M059J (cell line): Measurements from ENCODE around the gene CARD19. TPM values are rescaled to one million over a fixed set of nuclear protein-coding genes. Genes with fewer than 3 reads are reported as not detected.
"Not testable (repeated sequence)": the region's sequence is repeated elsewhere in the genome, so short reads cannot be mapped to it uniquely, and the experiment has no call there.

Source experiments
- DNase-seq: peaks from one replicate; pipeline ENCODE4 v3.0.0-alpha.2; 2012; ENCODE audit warnings: low read depth
- total RNA-seq: library from RNA; depleted of rRNA; stranded (reverse); fragments of >200 nt; shearing (Covaris generic); gene quantifications from 2 replicates; pipeline ENCODE4 v1.2.3, GENCODE V29; 2014

The CARD19 gene
- total RNA-seq, 1 experiment from 2014 or later, result 88.4 TPM

- no peak for DNase-seq
These were observed 35.7 kb downstream of the CARD19 start for GRCh38 chr9:93131599-93132286.

DNA sequence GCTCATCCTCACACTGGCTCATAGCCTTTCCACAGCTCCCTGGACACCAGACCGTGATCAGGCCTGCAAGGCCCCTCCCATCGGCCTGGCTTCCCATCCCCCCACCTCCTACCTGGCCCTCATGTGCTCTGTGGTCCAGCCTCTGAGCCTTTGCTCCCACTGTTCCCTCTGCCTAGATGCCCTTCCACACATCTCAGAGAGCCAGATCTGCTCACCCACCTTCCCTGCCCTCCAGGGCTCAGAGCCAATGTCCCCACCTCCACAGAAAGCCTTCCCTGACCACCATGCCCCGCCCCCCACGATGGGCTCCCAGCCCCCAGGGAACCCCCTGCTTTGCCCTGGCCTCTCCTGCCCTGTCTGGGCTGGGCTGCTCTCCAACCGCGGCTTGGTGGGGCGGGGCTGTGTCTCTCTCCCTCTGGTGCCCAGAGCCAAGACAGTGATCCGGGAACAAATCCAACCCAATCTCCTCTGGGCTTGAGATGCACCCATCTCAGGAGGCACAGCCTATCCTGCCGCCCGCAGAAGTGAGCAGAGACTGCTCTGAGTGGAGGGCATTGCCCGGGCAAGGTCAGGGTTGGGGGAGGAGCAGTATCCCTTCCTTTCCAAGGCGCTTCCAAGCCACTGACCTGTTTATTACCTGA, 36.4 kb downstream of the CARD19 start:
- DNase-seq, result peak; percentile 87

- peak; percentile 87 for DNase-seq
These were observed 37.1 kb downstream of the CARD19 start for GRCh38 chr9:93132946-93133680.

- DNase-seq, result peak; percentile 90
These were observed 37.6 kb downstream of the CARD19 start for GRCh38 chr9:93133681-93134014.

DNA sequence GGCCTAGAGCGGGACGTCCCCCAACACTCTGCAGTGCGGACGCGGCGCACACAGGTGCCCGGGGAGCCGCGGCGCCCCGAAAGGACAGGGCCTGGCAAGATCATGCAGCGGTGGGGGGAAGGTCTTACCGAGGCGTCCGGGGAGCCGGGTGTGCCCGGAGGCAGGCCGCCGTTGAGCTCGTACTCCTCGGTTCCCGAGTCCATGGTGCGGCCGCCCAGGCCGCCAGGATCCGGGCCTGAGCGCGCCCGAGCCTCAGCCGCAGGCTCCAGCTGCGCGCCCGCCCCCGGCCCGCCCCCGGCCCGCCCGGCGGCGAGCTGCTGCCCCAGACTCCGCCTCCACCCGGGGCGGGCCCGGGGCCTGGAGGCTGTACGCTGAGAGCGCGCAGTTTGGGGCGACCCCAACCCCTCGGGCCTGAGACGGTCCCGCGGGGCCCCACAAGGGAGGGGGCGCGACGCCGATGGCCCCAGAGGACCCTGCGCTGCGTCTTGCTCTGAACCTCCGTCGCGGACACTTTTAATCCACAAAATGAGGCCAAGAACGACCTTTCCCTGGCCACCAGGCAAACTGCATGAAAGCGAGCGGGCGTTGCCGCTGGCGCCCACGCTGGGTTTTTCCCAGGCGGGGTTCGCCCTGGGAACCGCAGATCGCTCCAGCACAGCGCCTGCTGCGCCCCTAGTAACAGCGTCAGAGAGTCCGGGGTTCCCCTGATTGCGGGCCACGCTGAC, 38.2 kb downstream of the CARD19 start, which contains the start of gene NINJ1:
TSS of gene NINJ1 (minus strand) at position 237 of the 725 bp plus-strand sequence. CDS start at position 203, 34 bp downstream.
- DNase-seq, result peak; percentile 71

DNA sequence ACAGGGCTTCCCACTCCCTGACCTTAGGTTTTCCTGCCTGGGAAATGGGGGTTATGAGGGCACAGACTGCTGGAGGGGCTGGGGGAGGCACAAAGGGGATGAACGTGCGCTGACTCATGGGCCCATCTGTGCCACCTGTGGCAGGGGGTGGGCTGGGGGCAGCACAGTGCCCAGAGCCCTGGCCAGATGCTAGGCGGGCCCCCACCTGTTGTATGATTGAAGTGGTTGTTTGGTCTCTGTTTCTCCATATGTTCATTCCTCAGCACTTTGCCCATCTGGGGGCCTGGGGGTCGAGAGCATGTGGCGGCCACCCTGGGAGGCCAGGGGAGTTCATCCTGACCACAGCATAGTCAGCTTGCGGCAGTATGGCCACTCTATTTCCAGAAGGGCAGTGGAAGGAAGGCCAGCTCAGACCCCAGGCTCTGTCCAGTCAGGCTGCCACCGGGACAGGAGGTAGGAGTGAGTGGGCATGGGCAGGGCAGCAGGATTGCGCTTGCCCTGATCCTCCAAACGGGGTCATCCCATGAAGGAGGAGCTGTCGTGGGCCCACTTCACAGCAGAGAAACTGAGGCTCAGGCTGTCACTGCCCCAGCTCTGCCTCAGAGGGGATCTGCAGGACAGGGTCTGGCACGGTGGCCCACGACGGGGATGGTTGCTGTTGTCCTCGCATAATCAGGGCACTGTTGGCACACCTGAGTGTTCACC, 38.9 kb downstream of the CARD19 start:
- no peak for DNase-seq

- no peak for DNase-seq
These were observed 40.0 kb downstream of the CARD19 start for GRCh38 chr9:93136011-93136440.

- DNase-seq, result no peak
These were observed 41.3 kb downstream of the CARD19 start for GRCh38 chr9:93137362-93137761.

DNA sequence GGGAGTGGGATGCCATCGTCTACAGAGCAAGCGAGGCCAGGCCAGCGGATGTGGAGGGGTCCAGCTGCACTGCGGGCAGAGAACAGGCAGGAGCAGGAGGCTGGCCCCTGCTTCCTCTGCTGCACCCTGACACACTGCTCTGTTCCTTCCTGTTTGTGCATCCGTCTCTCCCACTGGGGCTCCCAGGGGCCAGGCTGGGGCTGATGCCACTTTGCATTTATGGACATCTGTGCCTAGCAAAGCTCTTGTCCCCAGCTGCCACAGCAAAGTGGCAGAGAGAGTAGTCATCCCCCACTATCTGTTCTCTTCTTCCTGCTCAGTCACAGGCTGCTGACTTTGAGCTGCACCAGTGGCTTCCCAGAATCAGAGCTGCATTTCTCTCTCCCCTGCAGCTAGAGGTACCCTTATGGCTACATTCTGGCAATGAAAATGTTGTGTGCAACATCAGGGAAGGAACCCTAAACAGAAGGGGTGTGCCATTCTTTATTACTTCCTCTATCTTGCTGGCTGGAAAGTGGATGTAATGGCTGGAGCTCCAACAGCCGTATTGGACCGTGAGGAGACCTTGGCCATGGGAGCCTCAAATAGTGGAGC, 42.3 kb downstream of the CARD19 start:
- DNase-seq, result no peak

- peak; percentile 84 for DNase-seq
These were observed 43.6 kb downstream of the CARD19 start for GRCh38 chr9:93139365-93140182.

GRCh38 chr9:93141771-93142483, 45.9 kb downstream of the CARD19 start:
- DNase-seq, result no peak

DNA sequence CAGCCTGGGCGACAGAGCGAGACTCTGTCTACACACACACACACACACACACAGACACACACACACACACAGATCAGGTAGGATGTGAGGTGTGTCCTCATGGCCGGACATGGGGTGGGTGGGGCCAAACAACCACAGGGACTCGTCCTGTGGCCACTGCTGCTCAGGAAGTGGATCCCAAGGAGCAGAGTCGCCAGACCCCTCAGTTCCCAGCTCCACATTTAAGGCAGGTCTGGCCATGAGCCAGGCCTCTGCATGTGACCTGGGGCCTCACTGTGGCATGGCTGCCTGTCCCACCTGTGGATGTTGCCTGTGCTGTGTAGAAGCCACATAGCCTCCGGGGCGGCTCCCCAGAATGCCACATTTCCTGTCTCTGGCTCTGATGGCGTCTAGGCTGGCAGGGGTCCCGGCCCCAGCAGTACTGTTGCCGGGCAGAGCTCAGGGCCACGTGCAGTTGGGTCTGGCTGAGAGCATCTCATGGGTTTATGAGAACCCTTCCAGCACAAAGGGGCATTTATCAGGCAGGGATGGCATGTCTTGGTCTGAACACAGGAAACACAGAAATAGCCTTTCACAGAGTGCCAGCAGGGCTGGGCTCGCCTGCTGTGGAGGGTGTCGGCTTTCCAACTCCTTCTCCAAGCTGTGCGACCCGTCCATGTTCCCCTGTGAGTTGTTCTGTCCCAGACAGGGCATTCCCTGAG, 48.0 kb downstream of the CARD19 start:
- DNase-seq, result peak; percentile 64

DNA sequence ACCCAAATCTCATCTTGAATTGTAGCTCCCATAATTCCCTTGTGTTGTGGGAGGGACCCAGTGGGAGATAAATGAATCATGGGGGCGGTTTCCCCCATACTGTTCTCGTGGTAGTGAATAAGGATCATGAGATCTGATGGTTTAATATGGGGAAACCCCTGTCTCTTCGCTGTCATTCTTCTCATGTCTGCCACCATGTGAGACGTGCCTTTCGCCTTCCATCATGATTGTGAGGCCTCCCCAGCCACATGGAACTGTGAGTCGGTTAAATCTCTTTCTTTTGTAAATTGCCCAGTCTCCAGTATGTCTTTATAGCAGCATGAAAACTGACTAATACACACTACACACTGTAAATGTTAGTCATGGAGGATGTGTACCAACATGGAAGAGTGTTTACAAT, 50.7 kb downstream of the CARD19 start:
- not testable (repeated sequence) for DNase-seq

DNA sequence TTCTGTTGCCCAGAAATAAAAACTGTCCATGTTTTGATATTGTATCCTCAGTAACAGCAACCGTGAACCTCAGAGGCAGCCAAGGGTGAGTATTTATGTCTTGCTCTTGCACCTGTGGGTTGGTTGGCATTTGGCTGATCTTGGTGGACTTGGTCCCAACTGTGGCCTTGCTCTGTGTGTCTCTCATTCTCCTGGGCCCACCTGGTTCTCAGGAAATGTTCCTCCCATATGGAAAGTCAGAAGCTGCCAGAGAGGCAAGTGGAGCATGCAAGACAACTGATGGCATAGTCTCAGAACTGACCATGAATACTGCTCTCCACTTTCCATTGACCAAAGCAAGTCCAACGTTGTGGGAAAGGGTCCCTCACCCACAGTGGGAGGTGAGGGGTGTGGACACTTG, 51.6 kb downstream of the CARD19 start:
- no peak for DNase-seq

DNA sequence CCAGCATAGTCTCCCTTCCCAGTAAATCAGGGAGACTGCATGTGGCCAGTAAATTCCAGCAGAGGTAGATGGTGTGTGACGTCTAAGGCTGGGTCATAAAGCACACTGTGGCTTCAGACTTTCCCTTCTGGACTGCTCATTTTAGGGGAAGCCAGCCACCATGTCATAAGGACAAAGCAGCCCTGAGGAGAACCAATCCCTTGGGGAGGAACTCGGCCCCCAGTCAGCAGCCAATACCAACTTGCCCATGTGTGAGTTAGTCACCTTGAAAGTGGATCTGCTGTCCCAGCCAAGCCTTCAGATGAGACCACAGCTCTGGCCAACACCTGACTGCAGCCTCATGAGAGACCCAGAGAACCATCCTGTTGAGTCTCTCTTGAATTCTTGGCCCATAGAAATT, 52.7 kb downstream of the CARD19 start:
- DNase-seq, result no peak

DNA sequence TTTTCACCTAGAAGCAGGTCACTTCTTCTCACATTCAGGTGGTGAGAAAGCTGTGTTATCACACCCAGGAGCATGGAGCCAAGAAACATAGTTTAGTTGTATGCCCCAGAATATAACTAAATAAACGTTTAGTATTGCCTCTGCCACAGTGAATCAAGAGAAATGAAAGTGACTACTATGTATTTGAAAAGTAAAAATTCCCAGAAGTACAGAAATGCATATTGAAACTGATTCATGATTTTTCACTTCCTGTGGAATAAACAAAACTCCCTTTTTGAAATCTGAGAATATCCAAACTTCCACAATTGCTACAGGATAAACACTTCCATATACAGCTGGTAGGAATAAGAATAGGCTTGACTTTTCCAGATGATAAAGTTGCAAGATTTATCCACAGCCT, 53.3 kb downstream of the CARD19 start:
- peak; percentile 22 for DNase-seq

DNA sequence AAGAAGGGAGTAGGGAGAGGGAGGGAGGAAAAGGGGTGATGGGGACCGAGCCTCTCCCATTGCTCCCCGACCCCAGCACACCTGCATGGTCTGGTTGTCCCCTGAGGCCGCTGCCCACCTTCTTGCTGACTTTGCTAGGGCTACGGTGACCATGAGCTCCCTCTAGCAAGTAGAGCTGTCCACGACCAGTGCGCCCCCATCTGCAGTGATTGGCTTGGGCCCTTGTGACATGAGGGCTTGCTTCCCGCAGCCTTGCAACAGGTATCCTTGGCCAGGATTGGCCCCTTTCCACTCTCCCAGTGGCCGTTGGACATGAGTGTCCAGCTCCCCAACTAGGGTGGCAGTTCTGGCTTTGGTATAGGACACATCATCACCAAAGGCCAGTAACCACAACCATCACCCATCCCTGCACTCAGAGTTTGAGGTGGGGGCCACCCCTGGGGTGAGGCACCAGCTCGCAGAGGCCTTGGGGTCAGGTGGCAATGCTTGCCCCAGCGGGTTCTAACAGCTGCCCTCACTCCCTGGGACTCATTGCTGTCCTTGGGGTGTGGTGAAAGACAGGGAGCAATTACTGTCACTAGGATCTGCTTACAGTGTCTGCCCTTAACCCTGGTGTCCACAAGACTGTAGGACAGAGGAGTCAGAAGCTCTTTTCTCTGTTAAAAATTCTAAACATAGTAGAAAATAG, 55.2 kb downstream of the CARD19 start:
- no peak for DNase-seq

DNA sequence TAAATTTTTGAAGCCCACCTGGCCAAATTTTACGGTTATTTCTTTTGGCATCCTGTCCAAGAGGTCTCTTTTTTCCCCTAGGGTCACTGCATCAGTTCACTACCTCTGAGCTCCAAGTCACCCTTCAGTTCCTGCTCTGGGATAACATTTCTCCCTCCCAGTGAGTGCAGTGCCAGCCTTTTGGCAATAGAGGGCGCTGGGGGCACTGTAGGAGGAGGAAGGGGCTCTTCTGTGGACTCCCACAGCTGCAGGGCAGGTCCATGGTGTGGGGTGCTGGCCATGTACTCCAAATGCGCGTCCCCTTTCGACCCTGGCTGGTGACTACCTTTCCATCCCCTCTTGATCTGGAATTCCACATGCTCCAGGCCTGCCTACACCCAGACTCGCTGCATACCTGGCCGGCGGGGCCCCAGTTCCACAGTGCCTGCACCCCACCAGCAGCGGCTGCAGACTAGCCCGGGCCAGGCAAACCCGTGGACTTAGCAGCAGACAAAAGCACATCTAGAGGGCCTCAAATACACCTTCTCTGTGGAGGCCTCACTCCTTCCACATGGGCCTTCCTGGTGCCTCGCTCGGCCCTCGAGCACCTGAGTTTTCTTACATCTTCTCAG, 58.4 kb downstream of the CARD19 start:
- peak; percentile 39 for DNase-seq
